ENCODE data around the gene KRT85. TPM values are rescaled to one million over a fixed set of nuclear protein-coding genes. Genes with fewer than 3 reads are reported as not detected.

Gene KRT85
- total RNA-seq, 2 donors from 2014 or later = not detected

DNA sequence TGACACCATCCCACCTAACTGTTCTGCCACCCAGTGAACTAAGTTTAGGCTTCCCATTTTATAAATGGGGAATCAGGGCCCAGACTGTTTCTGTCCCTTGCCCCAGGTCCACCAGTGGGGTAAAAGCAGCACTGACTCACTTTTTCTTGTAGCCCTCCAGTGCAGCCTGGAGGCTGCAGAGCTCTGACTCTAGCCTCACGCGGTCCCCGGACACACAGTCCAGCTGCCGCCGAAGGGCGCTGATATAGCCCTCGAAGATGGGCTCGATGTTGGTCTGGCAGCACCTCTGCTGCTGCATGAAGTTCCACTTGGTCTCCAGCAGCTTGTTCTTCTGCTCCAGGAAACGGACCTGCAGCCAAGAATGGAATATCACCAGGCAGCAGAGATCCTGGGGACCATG is 36.3 kb upstream of the KRT85 start:
- no peak overlapping the region for H3K27ac ChIP-seq
- ATAC-seq (ENCODE audit: insufficient number of reproducible peaks, low FRiP score, low read depth) (no peak), DNase-seq (ENCODE audit: low spot score) (no peak)
- H3K36me3 ChIP-seq = no peaks in the 10 kb centered on the region
- TF ChIP-seq, protein P1, sequence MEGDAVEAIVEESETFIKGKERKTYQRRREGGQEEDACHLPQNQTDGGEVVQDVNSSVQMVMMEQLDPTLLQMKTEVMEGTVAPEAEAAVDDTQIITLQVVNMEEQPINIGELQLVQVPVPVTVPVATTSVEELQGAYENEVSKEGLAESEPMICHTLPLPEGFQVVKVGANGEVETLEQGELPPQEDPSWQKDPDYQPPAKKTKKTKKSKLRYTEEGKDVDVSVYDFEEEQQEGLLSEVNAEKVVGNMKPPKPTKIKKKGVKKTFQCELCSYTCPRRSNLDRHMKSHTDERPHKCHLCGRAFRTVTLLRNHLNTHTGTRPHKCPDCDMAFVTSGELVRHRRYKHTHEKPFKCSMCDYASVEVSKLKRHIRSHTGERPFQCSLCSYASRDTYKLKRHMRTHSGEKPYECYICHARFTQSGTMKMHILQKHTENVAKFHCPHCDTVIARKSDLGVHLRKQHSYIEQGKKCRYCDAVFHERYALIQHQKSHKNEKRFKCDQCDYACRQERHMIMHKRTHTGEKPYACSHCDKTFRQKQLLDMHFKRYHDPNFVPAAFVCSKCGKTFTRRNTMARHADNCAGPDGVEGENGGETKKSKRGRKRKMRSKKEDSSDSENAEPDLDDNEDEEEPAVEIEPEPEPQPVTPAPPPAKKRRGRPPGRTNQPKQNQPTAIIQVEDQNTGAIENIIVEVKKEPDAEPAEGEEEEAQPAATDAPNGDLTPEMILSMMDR (IDR thresholded peaks at IDR 0.05) = no peak
- H3K4me3 ChIP-seq = no peak overlapping the region
- H3K27me3 ChIP-seq (replicated peaks; ENCODE audit: insufficient read depth) = no peaks in the 10 kb centered on the region
- no peaks in the 10 kb centered on the region for H3K4me1 ChIP-seq (ENCODE audit: control insufficient read depth in 1 of 2, low read depth in 2 of 2)
- no peaks in the 10 kb centered on the region for H3K9me3 ChIP-seq

GRCh38 chr12:52402873-52403540 is 35.7 kb upstream of the KRT85 start:
- no peaks in the 10 kb centered on the region for H3K9me3 ChIP-seq
- H3K27me3 ChIP-seq (replicated peaks; ENCODE audit: insufficient read depth) = no peaks in the 10 kb centered on the region
- no peak overlapping the region for H3K27ac ChIP-seq
- H3K4me1 ChIP-seq (ENCODE audit: control insufficient read depth in 1 of 2, low read depth in 2 of 2) = no peaks in the 10 kb centered on the region
- H3K4me3 ChIP-seq = no peak overlapping the region
- H3K36me3 ChIP-seq = no peaks in the 10 kb centered on the region
- TF ChIP-seq, protein P1 (IDR thresholded peaks at IDR 0.05) = no peak
- ATAC-seq (ENCODE audit: insufficient number of reproducible peaks, low FRiP score, low read depth) (no peak), DNase-seq (ENCODE audit: low spot score) (no peak)

- H3K36me3 ChIP-seq = no peaks in the 10 kb centered on the region
Observed at GRCh38 chr12:52402377-52402776, 35.1 kb upstream of the KRT85 start.

GRCh38 chr12:52401926-52402325 is 34.6 kb upstream of the KRT85 start:
- Histone ChIP-seq H3K27me3 (replicated peaks; ENCODE audit: insufficient read depth) (no peaks in the 10 kb centered on the region), H3K9me3 (no peaks in the 10 kb centered on the region), H3K4me1 (ENCODE audit: control insufficient read depth in 1 of 2, low read depth in 2 of 2) (no peaks in the 10 kb centered on the region), H3K27ac (no peak overlapping the region), H3K4me3 (no peak overlapping the region), H3K36me3 (no peaks in the 10 kb centered on the region)
- TF ChIP-seq, protein P1 (IDR thresholded peaks at IDR 0.05) = no peak
- ATAC-seq (ENCODE audit: insufficient number of reproducible peaks, low FRiP score, low read depth) (no peak), DNase-seq (ENCODE audit: low spot score) (no peak)

More at GRCh38 chr12:52402377-52402776, 35.1 kb upstream of the KRT85 start:
- Histone ChIP-seq H3K27ac (no peak overlapping the region), H3K4me1 (ENCODE audit: control insufficient read depth in 1 of 2, low read depth in 2 of 2) (no peaks in the 10 kb centered on the region), H3K9me3 (no peaks in the 10 kb centered on the region), H3K27me3 (replicated peaks; ENCODE audit: insufficient read depth) (no peaks in the 10 kb centered on the region), H3K4me3 (no peak overlapping the region)
- ATAC-seq (ENCODE audit: insufficient number of reproducible peaks, low FRiP score, low read depth) (no peak), DNase-seq (ENCODE audit: low spot score) (no peak)
- TF ChIP-seq, protein P1 (IDR thresholded peaks at IDR 0.05) = no peak

DNA sequence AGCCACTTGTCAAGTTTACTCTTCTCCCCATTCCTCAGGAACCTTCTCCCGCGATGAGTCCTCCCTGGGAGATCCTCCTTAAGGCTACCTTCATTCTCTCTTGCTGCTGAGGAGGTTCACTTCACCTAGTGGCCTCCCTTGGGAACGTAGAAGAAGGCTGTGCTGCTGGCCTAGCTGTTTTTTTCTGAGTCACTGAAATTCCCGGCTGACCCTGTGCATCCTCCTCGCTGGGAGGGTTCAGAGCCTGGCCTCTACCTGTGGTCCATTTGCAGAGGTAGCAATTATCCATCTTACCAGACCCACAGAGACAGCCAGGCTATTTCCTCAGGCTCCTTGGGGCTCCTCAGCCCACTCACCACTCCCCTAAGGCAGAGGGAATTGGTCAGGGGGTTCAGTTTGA is 34.2 kb upstream of the KRT85 start:
- Histone ChIP-seq H3K27ac (no peak overlapping the region), H3K9me3 (no peaks in the 10 kb centered on the region), H3K27me3 (replicated peaks; ENCODE audit: insufficient read depth) (no peaks in the 10 kb centered on the region), H3K4me3 (no peak overlapping the region), H3K36me3 (no peaks in the 10 kb centered on the region), H3K4me1 (ENCODE audit: control insufficient read depth in 1 of 2, low read depth in 2 of 2) (no peaks in the 10 kb centered on the region)
- TF ChIP-seq, protein P1 (IDR thresholded peaks at IDR 0.05) = no peak
- ATAC-seq (ENCODE audit: insufficient number of reproducible peaks, low FRiP score, low read depth) = no peak
- no peak for DNase-seq (ENCODE audit: low spot score)

Measured in thoracic aorta (tissue), 2 donors.